H9 (cell line): Measurements from ENCODE around the gene PLEKHM1. TPM values are rescaled to one million over a fixed set of nuclear protein-coding genes. Genes with fewer than 3 reads are reported as not detected.
"Not testable (repeated sequence)": the region's sequence is repeated elsewhere in the genome, so short reads cannot be mapped to it uniquely, and the experiment has no call there.

Experiments
- DNase-seq: peaks from one replicate; pipeline ENCODE4 v3.0.0-alpha.2; 2017
- H2AFZ ChIP-seq: one replicate; pipeline ENCODE4 v1.6.1; 2013; ENCODE audit warnings: mild to moderate bottlenecking, low read length, control low read depth, moderate library complexity
- H2AK5ac ChIP-seq: 2 replicates; pipeline ENCODE4 v1.6.1; 2013; ENCODE audit warnings: low read length, control low read depth, mixed read lengths; ENCODE audit not compliant: insufficient read length
- H2BK120ac ChIP-seq: one replicate; pipeline ENCODE4 v1.6.1; 2013; ENCODE audit warnings: low read depth, mild to moderate bottlenecking, low read length, control low read depth, inconsistent platforms; ENCODE audit not compliant: poor library complexity, severe bottlenecking
- H2BK12ac ChIP-seq: 2 replicates; pipeline ENCODE4 v1.6.1; 2013; ENCODE audit warnings: low read length, control low read depth, mixed read lengths, low read depth; ENCODE audit not compliant: insufficient read length
- H2BK15ac ChIP-seq: 2 replicates; pipeline ENCODE4 v1.6.1; 2013; ENCODE audit warnings: low read depth, low read length, control low read depth
- H2BK20ac ChIP-seq: one replicate; pipeline ENCODE4 v1.6.1; 2013; ENCODE audit warnings: low read depth, mild to moderate bottlenecking, low read length, control low read depth, inconsistent platforms; ENCODE audit not compliant: poor library complexity, severe bottlenecking
- H2BK5ac ChIP-seq: 2 replicates; pipeline ENCODE4 v1.6.1; 2013; ENCODE audit warnings: low read length, control low read depth, mixed read lengths; ENCODE audit not compliant: insufficient read length
- H3K14ac ChIP-seq: 2 replicates; pipeline ENCODE4 v1.6.1; 2013; ENCODE audit warnings: low read length, control low read depth; ENCODE audit not compliant: insufficient read depth
- H3K18ac ChIP-seq: 2 replicates; pipeline ENCODE4 v1.6.1; 2013; ENCODE audit warnings: low read depth, mild to moderate bottlenecking, mixed read lengths, low read length, control low read depth; ENCODE audit not compliant: insufficient read length
- H3K23ac ChIP-seq: 2 replicates; pipeline ENCODE4 v1.6.1; 2013; ENCODE audit warnings: low read length, control low read depth, mixed read lengths, low read depth; ENCODE audit not compliant: insufficient read length
- H3K23me2 ChIP-seq: 2 replicates; pipeline ENCODE4 v1.6.1; 2013; ENCODE audit warnings: low read depth, mild to moderate bottlenecking, mixed read lengths, low read length, control low read depth; ENCODE audit not compliant: insufficient read length, poor library complexity, severe bottlenecking
- H3K27ac ChIP-seq: 2 replicates; pipeline ENCODE4 v1.5.1; 2013; ENCODE audit warnings: low read length, control low read depth, mixed read lengths, low read depth; ENCODE audit not compliant: insufficient read length
- H3K27me3 ChIP-seq: 2 replicates; pipeline ENCODE4 v1.6.1; 2013; ENCODE audit warnings: low read length, control low read depth, inconsistent platforms; ENCODE audit not compliant: insufficient read depth
- H3K4ac ChIP-seq: 2 replicates; pipeline ENCODE4 v1.6.1; 2013; ENCODE audit warnings: low read depth, mild to moderate bottlenecking, control low read depth, inconsistent platforms, low read length, moderate library complexity
- H3K4me1 ChIP-seq: 2 replicates; pipeline ENCODE4 v1.6.1; 2013; ENCODE audit warnings: low read length, control low read depth, inconsistent platforms; ENCODE audit not compliant: insufficient read depth
- H3K4me2 ChIP-seq: 2 replicates; pipeline ENCODE4 v1.6.1; 2013; ENCODE audit warnings: low read length, control low read depth, mixed read lengths; ENCODE audit not compliant: insufficient read length, insufficient read depth
- H3K56ac ChIP-seq: 2 replicates; pipeline ENCODE4 v1.6.1; 2013; ENCODE audit warnings: low read depth, mild to moderate bottlenecking, mixed read lengths, low read length, control low read depth; ENCODE audit not compliant: insufficient read length
- H3K79me1 ChIP-seq: 2 replicates; pipeline ENCODE4 v1.6.1; 2013; ENCODE audit warnings: low read depth, mild to moderate bottlenecking, moderate library complexity, low read length, control low read depth, inconsistent platforms; ENCODE audit not compliant: insufficient read depth, poor library complexity, severe bottlenecking
- H3K79me2 ChIP-seq: 2 replicates; pipeline ENCODE4 v1.6.1; 2013; ENCODE audit warnings: low read length, control low read depth, inconsistent platforms; ENCODE audit not compliant: insufficient read depth
- H3K9ac ChIP-seq: 2 replicates; pipeline ENCODE4 v1.6.1; 2013; ENCODE audit warnings: low read length, control low read depth, mixed read lengths; ENCODE audit not compliant: insufficient read length; ENCODE audit errors: extremely low read depth
- H3K9me3 ChIP-seq: one replicate; pipeline ENCODE4 v1.6.1; 2013; ENCODE audit warnings: low read depth, low read length, inconsistent platforms; ENCODE audit not compliant: control insufficient read depth
- H3T11ph ChIP-seq: one replicate; pipeline ENCODE4 v1.6.1; 2013; ENCODE audit warnings: mild to moderate bottlenecking, low read length, control low read depth, inconsistent platforms
- H4K20me1 ChIP-seq: one replicate; pipeline ENCODE4 v1.6.1; 2013; ENCODE audit not compliant: control insufficient read depth, insufficient read length, insufficient read depth
- H4K5ac ChIP-seq: 2 replicates; pipeline ENCODE4 v1.6.1; 2013; ENCODE audit warnings: low read depth, mild to moderate bottlenecking, mixed read lengths, low read length, control low read depth; ENCODE audit not compliant: insufficient read length
- H4K8ac ChIP-seq: replicated peaks from 2 replicates; pipeline ENCODE4 v1.6.1; 2013; ENCODE audit warnings: low read length, control low read depth, mixed read lengths, low read depth; ENCODE audit not compliant: insufficient read length
- H4K91ac ChIP-seq: 2 replicates; pipeline ENCODE4 v1.6.1; 2013; ENCODE audit warnings: low read depth, mild to moderate bottlenecking, moderate library complexity, mixed read lengths, low read length, control low read depth; ENCODE audit not compliant: insufficient read length
- H3K27ac Mint-ChIP-seq, 3 experiments: 2 replicates in 2 of 3; 3 replicates in 1 of 3; pipeline ENCODE4 v1.8.0; 2020 to 2021; ENCODE audit warnings: mixed read lengths in 3 of 3, mild to moderate bottlenecking in 1 of 3, moderate library complexity in 1 of 3
- H3K27me3 Mint-ChIP-seq: 2 replicates; pipeline ENCODE4 v1.8.0; 2021; ENCODE audit warnings: low read depth, mild to moderate bottlenecking, moderate library complexity, mixed read lengths
- H3K36me3 Mint-ChIP-seq, 3 experiments: 2 replicates in 2 of 3; 3 replicates in 1 of 3; pipeline ENCODE4 v1.8.0; 2020 to 2021; ENCODE audit warnings: low read depth in 3 of 3, mixed read lengths in 3 of 3; ENCODE audit not compliant: insufficient read depth in 1 of 3
- H3K4me1 Mint-ChIP-seq, 2 experiments: 2 replicates each; pipeline ENCODE4 v1.8.0; 2020; ENCODE audit warnings: mixed read lengths in 2 of 2
- H3K4me3 Mint-ChIP-seq, 2 experiments: 2 replicates in 1 of 2; 3 replicates in 1 of 2; pipeline ENCODE4 v1.8.0; 2020 to 2021; ENCODE audit warnings: mild to moderate bottlenecking in 2 of 2, mixed read lengths in 2 of 2, moderate library complexity in 1 of 2
- H3K9me3 Mint-ChIP-seq, 2 experiments: 2 replicates in 1 of 2; 3 replicates in 1 of 2; pipeline ENCODE4 v1.8.0; 2020; ENCODE audit warnings: mild to moderate bottlenecking in 2 of 2, mixed read lengths in 2 of 2, moderate library complexity in 1 of 2
- WGBS: extraction: QIAGEN DNeasy Blood & Tissue Kit; methylation state at CpG from one replicate; pipeline ENCODE4 v1.1.7; 2013; ENCODE audit warnings: missing lambda C conversion rate, low lambda C conversion rate, mixed read lengths; ENCODE audit not compliant: insufficient read length; ENCODE audit errors: extremely low coverage; 5-methylcytosine and 5-hydroxymethylcytosine counted together
- total RNA-seq: library from RNA; stranded (reverse); gene quantifications from 2 replicates; pipeline ENCODE4 v1.2.1, GENCODE V29; 2021

The PLEKHM1 gene
- total RNA-seq, 1 experiment from 2014 or later: 20.7 TPM

- not testable (repeated sequence) for H3K9ac ChIP-seq, H3K79me2 ChIP-seq, H4K91ac ChIP-seq, H2BK5ac ChIP-seq, H3K23ac ChIP-seq, H4K5ac ChIP-seq, H4K20me1 ChIP-seq, H3K18ac ChIP-seq, DNase-seq, H2AK5ac ChIP-seq, H3K4me1 ChIP-seq, H2AFZ ChIP-seq, H3K9me3 Mint-ChIP-seq, H3K9me3 ChIP-seq, H3K14ac ChIP-seq, H2BK15ac ChIP-seq, H3T11ph ChIP-seq, H2BK120ac ChIP-seq, H3K27ac Mint-ChIP-seq, H3K4me1 Mint-ChIP-seq, H3K56ac ChIP-seq, H3K27me3 Mint-ChIP-seq, H3K79me1 ChIP-seq, H3K27ac ChIP-seq, H3K4ac ChIP-seq, H3K36me3 Mint-ChIP-seq, H2BK12ac ChIP-seq, H2BK20ac ChIP-seq, H3K27me3 ChIP-seq, H3K23me2 ChIP-seq, H4K8ac ChIP-seq, H3K4me3 Mint-ChIP-seq, H3K4me2 ChIP-seq
- WGBS: no CpG with 5 or more reads among the region's 8 CpGs
Observed at GRCh38 chr17:45446872-45447625, 43.5 kb downstream of the PLEKHM1 start.

GRCh38 chr17:45445901-45446743 lies 44.4 kb downstream of the PLEKHM1 start:
- not testable (repeated sequence) for H3K27ac Mint-ChIP-seq, H3K56ac ChIP-seq, H3K27me3 ChIP-seq, H3K4me1 Mint-ChIP-seq, H3K9me3 ChIP-seq, H3K23ac ChIP-seq, H2BK15ac ChIP-seq, H3T11ph ChIP-seq, H3K4ac ChIP-seq, H3K4me3 Mint-ChIP-seq, H3K27ac ChIP-seq, H2AFZ ChIP-seq, H3K27me3 Mint-ChIP-seq, H3K79me2 ChIP-seq, H2BK120ac ChIP-seq, H3K23me2 ChIP-seq, H4K5ac ChIP-seq, H3K4me2 ChIP-seq, H4K20me1 ChIP-seq, H4K91ac ChIP-seq, H3K9ac ChIP-seq, H4K8ac ChIP-seq, H3K36me3 Mint-ChIP-seq, DNase-seq, H2BK20ac ChIP-seq, H2BK5ac ChIP-seq, H3K9me3 Mint-ChIP-seq, H2BK12ac ChIP-seq, H3K14ac ChIP-seq, H3K18ac ChIP-seq, H3K4me1 ChIP-seq, H3K79me1 ChIP-seq, H2AK5ac ChIP-seq
- no CpG with 5 or more reads among the region's 16 CpGs for WGBS
